ENCODE measurements around the gene PLCH2. TPM values are rescaled to one million over a fixed set of nuclear protein-coding genes. Genes with fewer than 3 reads are reported as not detected.

The PLCH2 gene
- total and polyA plus RNA-seq, 2 of the 13 experiments (the other 11 are each of a cell fraction or from before 2014, with no cell fraction given) = 0.15 to 0.67 TPM

- TF ChIP-seq ZNF687 (CRISPR knock-in tag; IDR thresholded peaks at IDR 0.05) (0 out of 2 replicates have a peak, but pooled peaks have one; percentile 3), ZNF101 (CRISPR knock-in tag; IDR thresholded peaks at IDR 0.05; ENCODE audit: borderline replicate concordance, low read depth) (no peak), ONECUT2 (CRISPR knock-in tag; IDR thresholded peaks at IDR 0.05) (no peak), ZZZ3 (CRISPR knock-in tag; IDR thresholded peaks at IDR 0.05; ENCODE audit: borderline replicate concordance) (no peak), ZKSCAN8 (CRISPR knock-in tag; IDR thresholded peaks at IDR 0.05; ENCODE audit: borderline replicate concordance) (peak; percentile 83), ZNF17 (CRISPR knock-in tag; IDR thresholded peaks at IDR 0.05) (no peak)
Measured at GRCh38 chr1:2534687-2535441, 58.8 kb downstream of the PLCH2 start (continued).

- intact Hi-C loops (cut with micrococcal nuclease; ENCODE audit: unreplicated experiment) (no loop called here), in situ Hi-C loops (cut with HindIII; ENCODE audit: extremely low pct_ligation_motif_present, low pct_unique_long_range_greater_than_20kb) (no loop called here)
- no CpG with 5 or more reads among the region's 27 CpGs for WGBS (ENCODE audit: low lambda C conversion rate)
- no peaks in the 10 kb centered on the region for H4K20me1 ChIP-seq (ENCODE audit: insufficient read depth, low read length)
- no TSS peak for BruUV-seq (replicated peaks)
- H3K4me2 ChIP-seq (ENCODE audit: low read depth, low read length) = no peak overlapping the region
- no peak overlapping the region for H3K27ac ChIP-seq (ENCODE audit: extremely low read length, insufficient read depth, low read length)
- no peaks in the 10 kb centered on the region for H3K36me3 ChIP-seq (replicated peaks in 1 of 2; ENCODE audit: control insufficient read depth in 1 of 2, insufficient read depth in 2 of 2, low read length in 2 of 2)
- H3K27me3 ChIP-seq (ENCODE audit: control insufficient read depth in 1 of 2, insufficient read depth in 2 of 2, low read length in 2 of 2) = peaks cover 15 to 65% of the 10 kb centered on the region in 2 experiments
- peaks cover 5% of the 10 kb centered on the region; the same call in 1 of the 2 replicates for H3K4me1 ChIP-seq (ENCODE audit: insufficient read depth, low read length)
- FAIRE-seq = no peak
- CTCF ChIA-PET (ENCODE audit: low intra/inter-chr PET ratio, low total read pairs) = no interaction called here
- no peaks in the 10 kb centered on the region for H3K9me3 ChIP-seq (ENCODE audit: low read length)
- DNase-seq (ENCODE audit: low spot score) = no peak
- no peak overlapping the region for H2AFZ ChIP-seq (ENCODE audit: low read length)
- H3K79me2 ChIP-seq (ENCODE audit: insufficient read depth, low read length) = no peaks in the 10 kb centered on the region
- no peak overlapping the region for H3K4me3 ChIP-seq (replicated peaks in 1 of 3; ENCODE audit: insufficient read depth in 1 of 3, low read depth in 2 of 3, low read length in 3 of 3)
- peak; percentile 12 for ATAC-seq
- POLR2A ChIA-PET = interaction anchor here (1.4 to 2.1 kb wide), 3 partner anchors 8 to 11 kb away, joined by 5 to 7 read pairs (median 5); partner anchors contain the start of gene PANK4
- no peak for TF ChIP-seq ARNTL (CRISPR knock-in tag; IDR thresholded peaks at IDR 0.05)
- TF ChIP-seq FOXP1 (IDR thresholded peaks at IDR 0.05) = no peak
- no peak for TF ChIP-seq FOXP1 (CRISPR knock-in tag; IDR thresholded peaks at IDR 0.05)
- no peak for TF ChIP-seq ZNF224 (CRISPR knock-in tag; IDR thresholded peaks at IDR 0.05)
- no peak for TF ChIP-seq NFATC3 (CRISPR knock-in tag; IDR thresholded peaks at IDR 0.05)
- TF ChIP-seq TOPORS (CRISPR knock-in tag; IDR thresholded peaks at IDR 0.05) = no peak
- no peak for TF ChIP-seq SATB2 (CRISPR knock-in tag; IDR thresholded peaks at IDR 0.05)
- TF ChIP-seq HNRNPL (IDR thresholded peaks at IDR 0.05; ENCODE audit: low read depth, low read length) = no peak
- no peak for TF ChIP-seq ZNF747 (CRISPR knock-in tag; IDR thresholded peaks at IDR 0.05; ENCODE audit: borderline replicate concordance)
- TF ChIP-seq ELF4 (CRISPR knock-in tag; IDR thresholded peaks at IDR 0.05; ENCODE audit: borderline replicate concordance) = no peak
- no peak for TF ChIP-seq RFX1 (IDR thresholded peaks at IDR 0.05)
- TF ChIP-seq PHF8 (CRISPR knock-in tag; IDR thresholded peaks at IDR 0.05) = no peak
- no peak for TF ChIP-seq HIVEP1 (CRISPR knock-in tag; IDR thresholded peaks at IDR 0.05)
- H3K9ac ChIP-seq (ENCODE audit: insufficient read depth, low read depth, low read length) = no peak overlapping the region
Measured at GRCh38 chr1:2535455-2535854, 59.4 kb downstream of the PLCH2 start.

All from HepG2 (cell line).